Measurements from ENCODE around the gene SLC9A2. TPM values are rescaled to one million over a fixed set of nuclear protein-coding genes. Genes with fewer than 3 reads are reported as not detected.

The SLC9A2 gene
- total RNA-seq, result not detected
- long read RNA-seq, result 0 reads

- intact Hi-C loops (cut with DNase I), result no loop called here
- DNase-seq (no peak), ATAC-seq (ENCODE audit: poor library complexity) (peak; percentile 69)
Observed at GRCh38 chr2:102619414-102620319, at the start of gene SLC9A2. Gene SLC9A2, plus strand, starts transcription at chr2:102619553. Its CDS starts 296 bp downstream, at chr2:102619849.

GRCh38 chr2:102575888-102576287 lies 43.5 kb upstream of the SLC9A2 start:
- DNase-seq (no peak), ATAC-seq (ENCODE audit: poor library complexity) (no peak)
- intact Hi-C loops (cut with DNase I), result no loop called here

- intact Hi-C loops (cut with DNase I), result no loop called here
- DNase-seq (no peak), ATAC-seq (ENCODE audit: poor library complexity) (no peak)
Observed at GRCh38 chr2:102578376-102578775, 41.0 kb upstream of the SLC9A2 start.

GRCh38 chr2:102581911-102582310 lies 37.4 kb upstream of the SLC9A2 start:
- intact Hi-C loops (cut with DNase I), result no loop called here
- DNase-seq, result no peak
- no peak for ATAC-seq (ENCODE audit: poor library complexity)

- no peak for ATAC-seq (ENCODE audit: poor library complexity)
- DNase-seq, result no peak
- intact Hi-C loops (cut with DNase I), result no loop called here
Observed at GRCh38 chr2:102582845-102583244, 36.5 kb upstream of the SLC9A2 start.

- intact Hi-C loops (cut with DNase I), result no loop called here
- DNase-seq (no peak), ATAC-seq (ENCODE audit: poor library complexity) (no peak)
Observed at GRCh38 chr2:102585847-102586404, 33.4 kb upstream of the SLC9A2 start.

GRCh38 chr2:102588213-102588939 lies 31.0 kb upstream of the SLC9A2 start:
- no peak for DNase-seq
- intact Hi-C loops (cut with DNase I), result no loop called here
- ATAC-seq (ENCODE audit: poor library complexity), result no peak

- no peak for DNase-seq
- intact Hi-C loops (cut with DNase I), result no loop called here
- ATAC-seq (ENCODE audit: poor library complexity), result no peak
Observed at GRCh38 chr2:102589444-102589843, 29.9 kb upstream of the SLC9A2 start.

GRCh38 chr2:102591491-102592045 lies 27.8 kb upstream of the SLC9A2 start:
- no peak for ATAC-seq (ENCODE audit: poor library complexity)
- DNase-seq, result no peak
- intact Hi-C loops (cut with DNase I), result no loop called here

GRCh38 chr2:102592601-102593000 lies 26.8 kb upstream of the SLC9A2 start:
- intact Hi-C loops (cut with DNase I), result no loop called here
- no peak for ATAC-seq (ENCODE audit: poor library complexity)

GRCh38 chr2:102593516-102593915 lies 25.8 kb upstream of the SLC9A2 start:
- intact Hi-C loops (cut with DNase I), result no loop called here
- no peak for ATAC-seq (ENCODE audit: poor library complexity)
- no peak for DNase-seq

More at GRCh38 chr2:102592601-102593000, 26.8 kb upstream of the SLC9A2 start:
- DNase-seq, result no peak

GRCh38 chr2:102594445-102595016 lies 24.8 kb upstream of the SLC9A2 start:
- ATAC-seq (ENCODE audit: poor library complexity), result no peak
- DNase-seq, result no peak
- intact Hi-C loops (cut with DNase I), result no loop called here

GRCh38 chr2:102597788-102598187 lies 21.6 kb upstream of the SLC9A2 start:
- no peak for ATAC-seq (ENCODE audit: poor library complexity)
- DNase-seq, result no peak
- intact Hi-C loops (cut with DNase I), result no loop called here

- ATAC-seq (ENCODE audit: poor library complexity), result no peak
- DNase-seq, result no peak
- intact Hi-C loops (cut with DNase I), result no loop called here
Observed at GRCh38 chr2:102599486-102599885, 19.9 kb upstream of the SLC9A2 start.

GRCh38 chr2:102601730-102602129 lies 17.6 kb upstream of the SLC9A2 start:
- intact Hi-C loops (cut with DNase I), result no loop called here

GRCh38 chr2:102603904-102604303 lies 15.4 kb upstream of the SLC9A2 start:
- no peak for ATAC-seq (ENCODE audit: poor library complexity)
- no peak for DNase-seq
- intact Hi-C loops (cut with DNase I), result no loop called here

More at GRCh38 chr2:102601730-102602129, 17.6 kb upstream of the SLC9A2 start:
- ATAC-seq (ENCODE audit: poor library complexity), result no peak
- DNase-seq, result no peak

- intact Hi-C loops (cut with DNase I), result no loop called here
- ATAC-seq (ENCODE audit: poor library complexity), result no peak
Observed at GRCh38 chr2:102604769-102605168, 14.6 kb upstream of the SLC9A2 start.

GRCh38 chr2:102606353-102606752 lies 13.0 kb upstream of the SLC9A2 start:
- DNase-seq, result no peak
- intact Hi-C loops (cut with DNase I), result no loop called here
- ATAC-seq (ENCODE audit: poor library complexity), result no peak

More at GRCh38 chr2:102604769-102605168, 14.6 kb upstream of the SLC9A2 start:
- no peak for DNase-seq
